MM.1S (cell line): Measurements from ENCODE around the gene NEK6.

Experiments
- CTCF ChIP-seq: fragments of 300-600 bp; sonication (generic); IDR thresholded peaks from 2 replicates; pipeline ENCODE4 v1.5.1; 2016; ENCODE audit warnings: antibody characterized with exemption, low read length, mixed read lengths
- EZH2 ChIP-seq: fragments of 300-600 bp; sonication (generic); optimal IDR thresholded peaks from 2 replicates; pipeline ENCODE3; 2017; ENCODE audit warnings: low read depth, mild to moderate bottlenecking, antibody characterized with exemption, low read length, mixed read lengths
- EZH2phosphoT487 ChIP-seq: fragments of 300-600 bp; sonication (generic); IDR thresholded peaks from 2 replicates; pipeline ENCODE4 v1.6.1; 2018; ENCODE audit warnings: antibody characterized with exemption, low read length

- no peak for TF ChIP-seq CTCF
- no peak for TF ChIP-seq EZH2phosphoT487
- no peak for TF ChIP-seq EZH2
Measured at GRCh38 chr9:124304285-124304684, 46.5 kb downstream of the NEK6 start.
